ENCODE results near the gene GCNA.
"Not testable (repeated sequence)": the region's sequence is repeated elsewhere in the genome, so short reads cannot be mapped to it uniquely, and the experiment has no call there.

The GCNA gene

DNA sequence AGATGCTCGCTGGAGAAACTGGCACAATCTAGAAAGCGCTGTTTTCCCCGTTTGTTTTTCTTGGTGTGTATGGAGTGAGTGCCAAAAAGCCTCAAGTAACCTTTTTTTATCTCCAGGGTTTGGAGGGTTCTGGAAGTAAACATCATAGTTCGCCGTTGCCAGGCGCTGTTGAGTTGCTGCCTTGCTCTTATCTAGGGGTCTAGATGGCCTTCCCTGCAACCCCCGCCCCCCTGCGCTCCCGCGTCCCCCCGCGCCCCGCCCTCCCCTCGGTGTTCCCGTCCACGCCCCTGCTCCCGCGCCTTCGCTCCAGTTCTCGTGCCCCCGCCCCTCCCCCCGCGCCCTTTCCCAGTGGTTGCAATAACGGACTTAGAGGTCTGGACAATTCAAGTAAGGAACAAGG lies 555 bp upstream of the GCNA start:
- TF ChIP-seq, protein P1, sequence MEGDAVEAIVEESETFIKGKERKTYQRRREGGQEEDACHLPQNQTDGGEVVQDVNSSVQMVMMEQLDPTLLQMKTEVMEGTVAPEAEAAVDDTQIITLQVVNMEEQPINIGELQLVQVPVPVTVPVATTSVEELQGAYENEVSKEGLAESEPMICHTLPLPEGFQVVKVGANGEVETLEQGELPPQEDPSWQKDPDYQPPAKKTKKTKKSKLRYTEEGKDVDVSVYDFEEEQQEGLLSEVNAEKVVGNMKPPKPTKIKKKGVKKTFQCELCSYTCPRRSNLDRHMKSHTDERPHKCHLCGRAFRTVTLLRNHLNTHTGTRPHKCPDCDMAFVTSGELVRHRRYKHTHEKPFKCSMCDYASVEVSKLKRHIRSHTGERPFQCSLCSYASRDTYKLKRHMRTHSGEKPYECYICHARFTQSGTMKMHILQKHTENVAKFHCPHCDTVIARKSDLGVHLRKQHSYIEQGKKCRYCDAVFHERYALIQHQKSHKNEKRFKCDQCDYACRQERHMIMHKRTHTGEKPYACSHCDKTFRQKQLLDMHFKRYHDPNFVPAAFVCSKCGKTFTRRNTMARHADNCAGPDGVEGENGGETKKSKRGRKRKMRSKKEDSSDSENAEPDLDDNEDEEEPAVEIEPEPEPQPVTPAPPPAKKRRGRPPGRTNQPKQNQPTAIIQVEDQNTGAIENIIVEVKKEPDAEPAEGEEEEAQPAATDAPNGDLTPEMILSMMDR (IDR thresholded peaks at IDR 0.05; ENCODE audit: low read depth, low read length, missing control alignments): no peak
- H3K4me3 ChIP-seq (ENCODE audit: low read depth, low read length): no peak overlapping the region
- in situ Hi-C loops (cut with HindIII; ENCODE audit: low sequenced_read_pairs): no loop called here
- no peak for DNase-seq (ENCODE audit: low read depth)

DNA sequence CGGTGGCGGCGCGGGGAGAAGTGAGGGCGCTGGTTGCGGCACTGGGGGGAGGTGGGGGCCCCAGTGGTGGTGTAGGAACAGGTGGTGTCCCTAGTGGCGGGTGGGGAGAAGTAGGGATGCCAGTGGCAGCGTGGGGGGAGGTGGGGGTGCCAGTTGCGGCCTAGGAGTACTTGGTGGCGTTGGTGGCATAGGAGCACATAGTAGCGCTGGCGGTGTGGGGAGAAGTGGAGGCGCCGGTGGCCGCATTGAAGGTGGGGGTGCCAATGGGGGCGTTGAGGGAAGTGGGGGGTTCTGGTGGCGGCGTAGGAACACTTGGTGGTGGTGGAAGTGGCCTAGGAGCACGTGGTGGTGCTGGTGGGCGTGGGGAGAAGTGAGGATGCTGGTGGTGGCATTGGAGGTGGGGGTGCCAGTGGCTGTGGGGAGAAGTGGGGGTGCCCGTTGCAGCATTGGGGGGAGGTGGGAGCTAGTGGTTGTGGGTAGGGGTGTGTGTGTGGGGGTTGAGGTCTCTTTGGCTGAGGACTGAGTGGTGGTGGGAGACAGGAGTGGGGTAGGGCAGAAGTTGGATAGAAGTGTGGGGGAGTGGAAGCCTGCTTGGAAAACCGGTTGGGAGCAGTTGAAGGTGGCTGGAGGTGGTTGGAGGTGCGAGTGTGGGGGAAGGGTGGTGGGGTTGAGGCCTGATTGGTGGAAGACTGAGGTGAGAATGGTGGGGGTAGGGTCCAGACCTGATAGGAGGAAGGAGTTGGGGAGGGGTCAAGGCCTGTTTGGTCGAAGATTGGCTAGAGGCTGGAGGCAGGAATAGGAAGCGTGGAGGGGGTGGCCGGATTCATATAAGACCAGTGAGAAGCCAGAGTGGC lies 1.1 kb downstream of the GCNA start:
- no peak overlapping the region for H3K4me3 ChIP-seq (ENCODE audit: low read depth, low read length)
- DNase-seq (ENCODE audit: low read depth): no peak
- in situ Hi-C loops (cut with HindIII; ENCODE audit: low sequenced_read_pairs): no loop called here
- TF ChIP-seq, protein P1 (IDR thresholded peaks at IDR 0.05; ENCODE audit: low read depth, low read length, missing control alignments): no peak

DNA sequence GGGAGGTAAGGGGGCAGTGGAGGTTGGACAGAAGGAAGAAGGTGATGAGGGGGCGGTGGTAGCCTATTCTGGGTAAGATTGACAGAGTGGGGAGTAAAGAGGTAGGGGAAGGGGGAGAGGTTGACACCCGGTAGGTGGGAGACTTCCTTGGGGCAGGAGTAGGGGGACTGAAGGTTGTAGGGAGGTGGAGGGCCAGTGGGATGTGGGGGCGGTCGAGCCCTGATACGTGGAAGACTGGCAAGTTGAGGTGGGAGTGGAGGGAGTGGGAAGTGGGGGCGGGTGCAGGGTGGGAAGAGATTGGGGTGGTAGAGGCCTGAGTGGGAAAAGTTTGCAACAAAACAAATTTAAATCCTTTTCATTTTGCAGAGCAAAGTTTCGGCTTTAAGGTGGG lies 1.7 kb downstream of the GCNA start:
- no peak for DNase-seq (ENCODE audit: low read depth)
- no peak overlapping the region for H3K4me3 ChIP-seq (ENCODE audit: low read depth, low read length)
- in situ Hi-C loops (cut with HindIII; ENCODE audit: low sequenced_read_pairs): no loop called here
- TF ChIP-seq, protein P1 (IDR thresholded peaks at IDR 0.05; ENCODE audit: low read depth, low read length, missing control alignments): no peak

DNA sequence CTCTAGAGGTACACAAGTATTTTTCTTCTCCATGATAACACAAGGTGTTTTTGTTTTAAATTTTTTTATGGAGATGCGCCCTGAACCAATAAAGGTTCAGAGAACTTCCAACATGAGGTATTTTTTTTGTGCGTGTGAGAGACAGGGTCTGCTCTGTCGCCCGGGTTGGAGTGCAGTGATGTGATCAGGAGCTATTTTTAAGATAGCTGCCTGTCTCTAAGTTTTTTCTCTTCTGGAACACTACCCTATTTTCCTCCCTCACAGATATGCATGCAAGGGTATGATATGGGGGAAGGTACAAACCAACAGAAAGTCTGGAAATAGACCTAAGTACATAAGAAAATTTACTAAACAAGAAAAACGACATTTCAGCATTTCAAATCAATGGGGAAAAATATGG lies 3.0 kb downstream of the GCNA start:
- TF ChIP-seq, protein P1 (IDR thresholded peaks at IDR 0.05; ENCODE audit: low read depth, low read length, missing control alignments): no peak
- H3K4me3 ChIP-seq (ENCODE audit: low read depth, low read length): no peak overlapping the region
- DNase-seq (ENCODE audit: low read depth): no peak
- in situ Hi-C loops (cut with HindIII; ENCODE audit: low sequenced_read_pairs): no loop called here

DNA sequence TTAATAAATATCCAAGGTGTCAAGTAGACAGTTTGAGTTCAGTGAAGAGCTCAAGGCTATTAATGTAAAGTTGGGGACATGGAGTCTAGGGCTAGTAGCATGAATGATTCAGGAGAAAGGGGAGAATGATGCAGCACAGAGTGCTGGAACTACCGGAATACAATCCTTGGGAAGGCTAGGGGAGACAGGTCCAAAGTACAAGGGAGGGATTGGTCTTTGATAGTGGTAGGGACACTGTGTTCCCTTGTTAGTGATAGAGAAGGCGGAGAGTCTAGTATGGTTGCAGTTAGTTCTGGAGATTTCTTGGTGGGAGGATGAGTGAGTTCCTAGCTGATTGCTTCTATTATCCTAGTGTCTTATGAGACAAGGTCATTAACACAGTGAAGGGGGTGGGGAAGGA lies 8.7 kb downstream of the GCNA start:
- DNase-seq (ENCODE audit: low read depth): no peak
- TF ChIP-seq, protein P1 (IDR thresholded peaks at IDR 0.05; ENCODE audit: low read depth, low read length, missing control alignments): no peak
- H3K4me3 ChIP-seq (ENCODE audit: low read depth, low read length): no peak overlapping the region
- in situ Hi-C loops (cut with HindIII; ENCODE audit: low sequenced_read_pairs): no loop called here

DNA sequence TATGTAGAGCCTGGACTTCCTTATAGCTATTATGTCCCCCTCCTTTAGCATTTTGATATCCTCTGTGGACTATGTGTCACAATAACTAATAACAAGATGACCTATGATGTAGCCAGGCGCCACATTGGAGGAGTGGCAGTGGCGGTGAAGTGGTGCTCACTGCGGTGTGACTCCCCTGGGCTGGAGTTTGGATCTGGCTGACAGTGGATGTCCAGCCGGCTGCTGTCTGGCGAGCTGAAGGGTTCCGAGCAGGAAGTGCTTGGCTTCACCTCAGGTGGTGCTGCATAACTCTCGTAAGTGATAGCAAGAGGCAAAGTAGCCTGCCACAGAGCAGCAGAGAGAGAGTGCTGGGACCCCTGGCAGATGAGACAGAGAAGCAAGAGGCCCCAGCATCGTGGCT lies 15.0 kb downstream of the GCNA start:
- DNase-seq (ENCODE audit: low read depth); in situ Hi-C loops (cut with HindIII; ENCODE audit: low sequenced_read_pairs); H3K4me3 ChIP-seq (ENCODE audit: low read depth, low read length): not testable (repeated sequence)

DNA sequence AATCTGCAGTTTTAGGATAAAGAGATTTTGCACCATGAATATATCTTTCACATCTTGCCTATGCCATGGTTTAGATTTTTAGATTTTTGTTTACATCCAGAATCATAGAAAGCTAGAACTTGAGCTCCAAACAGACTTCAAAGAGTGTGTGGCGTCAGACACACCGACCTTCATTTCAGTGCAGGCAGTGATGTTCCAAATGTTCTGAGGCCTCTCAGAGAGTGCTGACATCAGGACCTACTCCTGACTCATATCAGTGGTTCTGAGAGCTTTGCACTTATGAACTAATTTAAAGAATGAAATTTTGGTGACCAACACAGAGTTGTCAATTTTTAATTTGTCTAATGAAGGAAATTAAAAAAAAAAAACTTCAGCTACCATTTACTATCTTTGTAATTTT lies 21.7 kb downstream of the GCNA start:
- H3K4me3 ChIP-seq (ENCODE audit: low read depth, low read length): no peak overlapping the region
- TF ChIP-seq, protein P1 (IDR thresholded peaks at IDR 0.05; ENCODE audit: low read depth, low read length, missing control alignments): no peak
- in situ Hi-C loops (cut with HindIII; ENCODE audit: low sequenced_read_pairs): no loop called here

More for the DNA sequence above, 21.7 kb downstream of the GCNA start:
- no peak for DNase-seq (ENCODE audit: low read depth)
